Activated CD4-positive, CD25-positive, alpha-beta regulatory T cell treated with anti-CD3 and anti-CD28 coated beads, Interleukin-2, amount 50 U/mL, for 72 hours (primary cell): ENCODE measurements around the gene CCDC192.
"Not testable (repeated sequence)": the region's sequence is repeated elsewhere in the genome, so short reads cannot be mapped to it uniquely, and the experiment has no call there.

Source experiments
- DNase-seq: peaks from one replicate; pipeline ENCODE4 v3.0.0; 2021

The CCDC192 gene

DNA sequence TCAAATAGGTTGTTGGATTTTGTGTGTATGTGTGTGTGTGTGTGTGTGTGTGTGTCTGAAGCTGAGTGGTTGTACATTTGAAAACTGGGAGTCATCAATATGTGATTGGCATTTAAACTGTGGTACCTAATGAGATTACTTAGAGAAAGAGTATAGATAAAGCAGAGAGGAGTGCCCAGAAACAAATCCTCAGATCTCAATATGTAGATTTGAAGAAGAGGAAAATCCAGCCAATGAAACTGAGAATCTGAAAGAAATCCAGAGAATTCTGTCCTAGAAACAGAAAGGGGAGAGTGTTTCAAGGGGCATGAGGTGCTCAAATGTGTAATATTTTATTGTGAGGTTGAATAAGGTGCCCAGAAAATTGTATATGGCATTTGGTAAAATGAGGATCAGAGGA, 66.2 kb downstream of the CCDC192 start:
- no peak for DNase-seq

DNA sequence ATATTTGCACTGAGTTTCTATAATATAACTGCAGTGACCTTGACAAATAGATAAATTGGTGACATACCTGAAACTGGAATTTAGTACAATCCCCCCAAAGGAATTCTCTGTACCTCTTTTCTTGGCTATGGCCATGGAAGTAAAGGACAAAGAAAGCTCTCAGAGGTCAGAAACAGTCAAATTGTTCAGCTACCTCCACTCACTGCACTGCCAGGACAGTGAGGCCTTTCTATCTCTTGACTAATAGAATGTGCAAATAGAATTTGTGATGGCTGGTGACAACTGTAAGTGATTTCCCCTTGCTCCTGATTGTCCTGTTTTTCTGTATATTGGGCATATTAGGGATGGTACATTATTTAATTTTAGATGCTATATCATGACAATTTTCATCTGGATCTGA, 67.1 kb downstream of the CCDC192 start:
- DNase-seq, result no peak

DNA sequence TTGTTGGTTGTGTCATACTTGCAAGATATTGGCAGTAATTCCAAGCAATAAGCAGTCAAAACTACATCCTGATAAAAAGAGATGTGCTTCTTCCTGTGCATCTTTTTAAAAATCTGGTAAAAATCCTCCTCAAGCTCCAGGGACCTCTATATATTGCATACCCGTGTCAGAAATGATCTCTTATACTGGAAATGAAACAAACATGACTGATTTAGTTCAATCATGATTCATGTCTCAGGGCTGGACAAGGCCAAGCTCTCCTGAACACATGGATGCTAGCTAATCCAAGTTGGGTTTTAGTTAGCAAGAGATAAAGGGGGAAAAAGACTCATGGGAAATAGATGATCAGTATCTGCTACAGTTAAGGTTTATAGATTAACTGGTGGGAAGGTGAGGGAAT, 69.3 kb downstream of the CCDC192 start:
- DNase-seq, result no peak

DNA sequence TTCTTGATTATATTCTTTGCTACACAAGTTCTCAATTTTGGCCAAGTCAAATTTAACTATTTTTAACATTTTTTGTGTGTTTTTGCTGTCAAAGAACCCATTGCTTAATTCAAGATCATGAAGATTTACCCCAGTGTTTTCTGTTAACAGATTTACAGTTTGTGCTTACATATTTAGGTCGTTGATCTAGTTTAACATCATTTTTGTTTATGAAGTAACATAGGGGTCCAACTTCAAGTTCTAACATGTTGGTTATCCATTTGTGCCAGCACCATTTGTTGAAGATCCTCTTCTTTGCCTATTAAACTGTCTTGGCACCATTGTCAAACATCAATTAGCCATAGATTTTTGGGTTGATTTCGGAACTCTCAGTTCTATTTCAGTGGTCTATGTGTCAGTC, 71.0 kb downstream of the CCDC192 start:
- DNase-seq, result no peak

DNA sequence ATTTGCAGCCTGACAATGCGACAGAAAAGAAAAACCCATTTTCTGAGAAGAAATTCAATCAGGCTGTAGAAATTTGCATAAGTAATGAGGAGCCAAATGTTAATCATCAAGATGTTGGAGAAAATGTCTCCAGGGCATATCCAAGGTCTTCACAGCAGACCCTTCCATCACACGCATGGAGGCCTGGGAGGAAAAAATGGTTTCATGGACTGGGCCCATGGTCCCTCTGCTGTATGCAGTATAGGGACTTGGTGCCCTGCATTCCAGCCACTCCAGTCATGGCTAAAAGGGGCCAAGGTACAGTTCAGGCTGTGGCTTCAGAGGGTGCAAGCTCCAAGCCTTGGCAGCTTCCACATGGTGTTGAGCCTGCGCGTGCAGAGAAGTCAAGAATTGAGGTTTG, 73.3 kb downstream of the CCDC192 start:
- no peak for DNase-seq

DNA sequence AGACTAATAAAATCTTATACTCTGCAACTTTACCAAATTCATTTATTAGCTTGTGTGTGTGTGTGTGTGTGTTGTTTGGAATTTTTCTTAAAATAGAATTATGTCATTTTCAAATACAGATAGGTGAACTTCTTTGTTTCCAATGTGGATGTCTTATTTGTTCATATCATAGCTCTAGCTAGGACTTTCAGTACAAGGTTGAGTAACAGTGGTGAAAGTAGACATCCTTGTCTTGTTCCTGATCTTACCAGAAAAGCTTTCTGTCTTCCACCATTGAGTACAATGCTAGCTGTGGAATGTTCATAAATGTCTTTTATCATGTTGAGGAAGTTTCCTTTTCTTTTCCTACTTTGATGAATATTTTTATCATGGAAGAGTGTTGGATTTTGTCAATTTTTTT, 74.8 kb downstream of the CCDC192 start:
- no peak for DNase-seq

DNA sequence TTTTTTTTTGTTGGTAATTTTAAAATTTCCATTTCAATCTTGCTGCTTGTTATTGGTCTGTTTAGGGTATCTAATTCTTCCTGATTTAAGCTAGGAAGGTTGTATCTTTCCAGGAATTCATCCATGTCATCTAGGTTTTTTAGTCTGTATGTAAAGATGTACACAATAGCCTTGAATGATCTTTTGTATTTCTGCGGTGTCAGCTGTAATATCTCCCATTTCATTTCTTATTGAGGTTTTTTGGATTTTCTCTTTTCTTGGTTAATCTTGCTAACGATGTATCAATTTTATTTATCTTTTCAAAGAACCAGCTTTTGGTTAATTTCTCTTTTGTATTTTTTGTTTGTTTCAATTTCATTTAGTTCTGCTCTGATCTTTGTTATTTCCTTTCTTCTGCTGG, 79.3 kb downstream of the CCDC192 start:
- DNase-seq, result not testable (repeated sequence)

DNA sequence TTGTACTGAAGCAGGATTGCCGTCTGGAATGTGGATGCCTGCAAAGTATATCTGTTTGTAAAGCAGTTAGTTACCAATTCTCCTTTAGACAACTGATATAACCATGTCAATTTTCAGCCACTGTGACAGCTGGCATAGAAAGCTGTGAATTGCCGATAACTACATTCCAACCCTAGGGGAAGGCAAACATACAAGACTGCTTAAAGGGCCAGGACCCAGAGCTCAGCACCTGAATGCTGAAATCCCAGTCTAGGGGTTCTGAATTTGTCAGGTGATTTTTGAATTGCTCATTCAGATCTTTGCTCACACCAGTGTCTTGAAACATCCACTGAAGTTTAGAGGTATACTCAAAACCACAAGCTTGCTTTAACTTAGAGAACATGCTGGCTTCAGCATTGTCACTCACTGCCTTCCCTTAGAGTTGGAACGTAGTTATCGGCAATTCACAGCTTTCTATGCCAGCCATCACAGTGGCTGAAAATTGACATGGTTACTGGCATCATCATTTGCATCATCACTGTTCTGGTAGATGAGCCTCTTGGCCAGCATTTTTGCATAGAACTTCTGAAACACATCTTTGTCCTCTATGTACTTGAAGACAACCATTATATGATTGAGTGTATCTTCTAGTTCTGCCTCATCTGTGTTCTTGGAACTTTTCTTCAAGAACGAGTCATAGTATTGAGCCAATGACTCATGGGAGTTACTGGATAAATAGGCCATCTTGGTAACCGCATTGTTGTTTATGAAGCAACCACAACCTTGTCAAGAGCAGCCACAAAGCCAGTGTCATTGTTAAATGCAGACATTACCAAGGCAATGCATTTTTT, 82.1 kb downstream of the CCDC192 start:
- DNase-seq, result no peak

DNA sequence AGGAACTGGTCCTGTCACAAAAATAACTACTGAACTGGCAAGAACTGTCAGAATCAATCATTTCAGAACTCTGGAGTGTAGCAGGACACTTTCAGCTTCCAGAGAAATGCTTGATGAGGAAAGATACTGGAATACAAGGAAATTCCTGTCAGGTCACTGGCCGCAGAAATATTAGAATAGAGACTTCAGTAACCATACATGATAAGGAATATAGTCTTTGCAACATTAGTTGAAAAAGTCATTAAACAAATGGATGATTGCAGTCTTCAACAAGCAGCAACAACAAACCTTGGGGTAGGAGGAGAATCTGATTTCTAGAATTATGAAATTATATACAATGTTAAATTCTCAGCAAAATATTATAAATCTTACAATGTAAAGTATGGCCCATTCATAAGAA, 88.2 kb downstream of the CCDC192 start:
- DNase-seq, result no peak

DNA sequence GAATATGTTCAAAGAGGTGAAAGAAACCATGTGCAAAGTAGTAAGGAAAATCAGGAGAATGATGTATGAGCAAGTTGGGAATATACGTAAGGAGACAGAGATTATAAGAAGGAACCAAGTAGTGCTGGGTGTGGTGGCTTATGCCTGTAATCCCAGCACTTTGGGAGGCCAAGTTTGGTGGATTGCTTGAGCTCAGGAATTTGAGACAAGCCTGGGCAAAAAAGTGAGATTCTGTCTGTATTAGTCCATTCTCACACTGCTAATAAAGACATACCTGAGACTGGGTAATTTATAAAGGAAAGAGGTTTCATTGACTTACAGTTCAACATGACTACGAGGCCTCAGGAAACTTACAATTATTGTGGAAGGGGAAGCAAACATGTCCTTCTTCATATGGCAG, 88.7 kb downstream of the CCDC192 start:
- DNase-seq, result not testable (repeated sequence)

DNA sequence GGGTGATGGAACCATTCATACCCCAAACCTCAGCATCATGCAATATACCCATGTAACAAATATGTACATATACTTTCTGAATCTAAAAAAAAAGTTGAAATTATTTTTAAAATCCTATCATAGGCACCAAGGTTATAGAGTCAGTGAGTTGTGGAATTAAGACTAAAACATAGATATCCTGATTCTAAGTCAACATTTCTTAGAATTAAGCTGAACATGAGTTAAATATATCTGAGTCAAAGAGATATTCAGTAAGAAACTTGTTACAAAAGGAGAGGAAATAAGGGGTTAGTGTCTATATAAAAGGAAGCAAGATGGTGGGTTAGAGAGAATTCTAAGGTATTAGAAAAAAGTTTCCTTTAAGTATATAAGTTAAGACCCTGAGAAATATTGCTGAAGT, 89.9 kb downstream of the CCDC192 start:
- DNase-seq, result no peak

DNA sequence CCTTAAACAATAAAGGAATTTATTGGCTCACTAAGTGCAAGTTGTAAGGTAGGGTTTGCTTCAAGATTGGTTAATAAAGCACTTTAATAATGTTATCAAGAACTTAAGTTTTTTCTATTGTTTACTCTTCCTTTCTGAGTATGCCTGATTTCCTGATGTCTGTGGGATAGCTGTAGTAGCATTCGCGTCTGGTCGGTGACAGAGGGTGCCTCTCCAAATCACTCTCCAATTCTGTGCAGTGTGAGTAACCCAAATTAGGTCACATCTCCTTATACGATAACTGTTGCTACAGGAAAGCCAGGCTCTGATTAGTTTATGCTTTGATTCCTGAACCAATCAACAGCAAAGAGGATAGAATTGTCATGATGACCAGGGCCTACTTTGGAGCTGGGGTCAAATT, 90.7 kb downstream of the CCDC192 start:
- no peak for DNase-seq

DNA sequence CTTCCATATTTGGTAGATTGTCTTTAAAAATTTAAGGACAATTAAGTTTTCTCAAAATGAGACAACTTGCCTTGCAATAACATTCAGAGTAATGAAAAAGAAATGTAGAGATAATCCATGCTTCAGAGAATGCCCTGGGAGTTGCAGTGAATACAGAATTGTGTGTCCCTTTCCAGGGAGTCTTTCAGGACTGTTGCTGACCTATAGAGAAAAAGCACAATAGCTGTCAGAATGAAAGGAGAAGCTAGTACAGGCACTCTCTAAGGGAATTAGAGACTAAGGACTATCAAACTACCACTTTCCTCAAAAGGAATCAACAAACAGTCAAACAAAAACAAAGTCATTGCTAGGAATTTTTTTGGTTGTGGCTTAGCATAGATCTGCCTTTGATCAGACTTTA, 93.0 kb downstream of the CCDC192 start:
- DNase-seq, result no peak

DNA sequence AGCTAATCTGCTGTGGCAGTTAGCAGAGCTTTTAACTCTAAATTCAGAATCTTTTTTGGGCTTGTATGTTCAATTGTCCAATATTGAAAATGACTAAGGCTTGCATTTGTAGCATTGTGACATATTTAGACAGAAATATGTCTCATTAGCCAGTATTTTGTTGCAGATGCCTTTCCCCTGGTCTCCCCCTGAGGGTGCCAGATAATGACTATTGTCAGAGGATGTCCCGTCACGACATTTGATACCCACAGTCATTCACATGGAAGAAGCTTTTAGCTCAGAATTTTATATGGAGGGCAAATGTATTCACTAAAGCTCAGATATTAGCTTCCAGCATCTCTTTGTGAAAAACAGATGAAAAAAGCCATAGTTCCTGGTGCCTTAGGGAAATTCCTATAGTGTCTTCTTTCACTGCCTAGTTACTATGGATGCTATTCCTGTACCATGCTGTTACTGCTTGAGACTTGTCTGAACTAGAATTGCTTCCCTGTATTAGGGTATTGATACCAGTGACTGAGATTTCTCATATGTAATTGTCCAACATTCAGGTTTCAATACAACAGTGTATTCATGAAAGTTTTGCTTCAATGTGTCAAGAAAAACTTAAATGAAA, 96.2 kb downstream of the CCDC192 start:
- DNase-seq, result no peak

DNA sequence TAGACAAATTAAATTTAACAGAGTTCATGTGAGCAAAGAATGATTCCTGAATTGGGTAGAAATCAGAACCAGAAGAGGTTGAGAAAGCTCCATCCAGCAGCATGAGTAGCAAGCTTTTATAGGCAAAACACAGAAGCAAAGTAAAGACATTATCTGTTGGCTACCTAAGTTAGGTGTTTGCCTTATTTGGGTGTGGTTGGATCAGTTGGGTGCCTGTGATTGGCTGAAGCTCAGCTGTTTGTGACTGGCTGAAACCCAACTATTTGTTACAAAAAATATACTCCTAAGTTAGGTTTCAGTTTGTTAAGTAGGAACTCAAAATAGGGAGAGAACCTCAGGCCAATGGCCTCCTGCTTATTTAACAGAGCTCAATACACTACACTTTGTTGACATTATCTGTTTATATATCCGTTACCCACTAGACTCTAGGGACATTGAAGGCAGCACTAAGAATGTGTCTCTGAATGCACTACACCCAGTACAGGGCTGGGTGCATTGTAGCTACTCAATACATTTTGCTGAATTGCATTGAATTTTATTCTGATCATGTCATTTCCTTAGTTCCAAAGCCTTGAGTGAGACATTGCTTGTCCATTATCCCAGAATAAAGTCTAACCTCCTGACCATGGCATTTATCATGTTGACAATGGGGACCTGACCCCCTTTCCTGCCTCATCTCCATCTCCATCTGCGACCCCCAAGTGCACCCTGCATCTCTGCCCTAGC, 98.7 kb downstream of the CCDC192 start:
- no peak for DNase-seq

DNA sequence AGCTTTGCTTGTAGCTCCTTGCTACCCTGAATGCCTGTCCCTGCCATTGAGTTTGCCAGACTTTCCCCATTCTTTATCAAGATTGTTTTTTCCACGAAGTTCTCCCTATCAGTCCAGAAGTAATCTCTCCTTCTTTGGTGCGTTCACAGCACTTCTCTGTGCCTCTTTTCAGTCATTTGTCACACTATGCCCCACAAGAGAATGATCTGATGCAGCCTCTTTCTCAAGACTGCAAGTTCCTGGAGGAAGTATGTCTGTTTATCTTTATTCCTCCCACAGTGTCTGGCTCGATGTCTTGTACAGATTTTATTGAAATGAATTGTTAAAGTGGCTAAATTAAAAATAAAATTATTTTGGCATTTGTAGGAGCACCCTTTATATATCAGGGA, 99.3 kb downstream of the CCDC192 start:
- DNase-seq, result no peak

DNA sequence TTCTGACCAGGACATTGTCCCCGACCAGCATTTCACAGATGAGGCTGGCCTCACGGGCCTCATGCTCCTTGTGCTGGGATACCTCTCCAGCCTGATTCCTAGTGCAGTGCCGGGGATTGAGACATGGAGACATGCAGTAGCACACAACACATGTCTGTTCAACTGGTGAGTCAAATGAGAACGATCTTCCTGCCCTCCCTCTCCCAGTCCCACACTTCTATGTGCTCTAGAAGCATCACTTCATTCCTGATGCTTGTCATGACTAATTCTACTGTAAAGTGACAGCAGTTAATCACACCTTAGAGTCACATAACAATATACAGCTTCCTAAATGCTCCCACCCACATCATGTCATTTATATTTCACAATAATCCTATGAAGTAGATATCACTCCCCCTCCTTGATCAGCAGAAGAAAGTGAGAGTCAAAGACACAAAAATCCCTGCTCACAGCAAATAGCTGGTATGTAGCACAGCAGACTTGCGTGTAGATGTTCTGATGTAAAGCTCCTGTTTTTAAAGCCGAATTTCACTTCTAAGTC, 101.8 kb downstream of the CCDC192 start:
- DNase-seq, result no peak

DNA sequence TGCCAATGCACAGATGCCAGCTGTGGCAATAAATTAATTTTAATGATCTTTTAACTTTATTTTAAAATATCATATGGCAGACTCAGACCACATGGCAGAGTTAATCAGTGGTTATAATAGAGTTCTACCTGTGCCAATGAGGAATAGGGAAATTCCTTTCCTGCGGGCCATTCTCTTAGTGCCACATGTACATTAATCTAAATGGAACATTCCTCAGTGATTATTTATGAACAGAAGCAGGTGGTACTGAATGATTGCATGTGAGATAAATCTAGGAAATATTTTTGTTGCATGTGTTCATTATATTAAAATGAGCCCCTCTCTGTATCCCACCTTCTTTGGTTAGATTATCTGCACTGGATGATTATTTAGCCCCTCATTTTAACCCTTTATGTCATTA, 102.3 kb downstream of the CCDC192 start:
- DNase-seq, result no peak

DNA sequence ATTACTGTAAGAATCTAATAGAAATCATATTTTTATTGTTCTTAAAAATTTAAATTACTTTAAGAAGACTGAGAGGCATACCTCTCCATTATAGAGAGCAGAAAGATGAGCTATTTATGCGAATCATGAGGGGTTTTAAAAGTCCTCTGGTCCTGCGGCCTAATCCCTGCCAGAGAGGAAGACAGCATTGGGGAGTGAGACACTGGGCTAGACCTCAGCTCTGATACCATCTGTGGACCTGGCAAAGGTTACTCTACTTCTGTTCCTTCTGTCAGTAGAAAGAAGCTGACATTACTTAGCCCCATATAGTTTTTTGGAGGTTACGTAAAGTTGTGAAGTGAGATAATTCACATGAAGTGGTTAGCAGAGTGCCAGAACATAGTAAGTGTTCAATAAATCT, 103.6 kb downstream of the CCDC192 start:
- DNase-seq, result no peak

DNA sequence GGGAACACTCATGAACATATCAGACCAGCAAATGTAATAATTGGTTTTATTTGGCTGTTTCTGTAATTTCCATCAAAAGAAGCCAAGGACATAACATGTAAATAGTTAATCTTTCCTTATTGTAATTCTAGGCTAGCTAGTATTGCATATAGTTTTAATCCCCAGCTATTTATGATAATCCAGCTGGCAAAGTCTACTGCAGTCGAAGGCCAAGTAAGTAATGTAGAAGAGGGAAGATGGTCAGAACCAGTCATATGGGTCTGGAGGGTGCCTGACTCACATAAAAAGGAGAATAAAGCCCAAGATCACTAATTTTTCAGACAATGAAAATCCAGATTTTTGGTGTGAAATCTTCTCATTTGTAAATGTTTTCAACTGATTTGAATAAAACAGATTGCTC, 106.3 kb downstream of the CCDC192 start:
- no peak for DNase-seq

DNA sequence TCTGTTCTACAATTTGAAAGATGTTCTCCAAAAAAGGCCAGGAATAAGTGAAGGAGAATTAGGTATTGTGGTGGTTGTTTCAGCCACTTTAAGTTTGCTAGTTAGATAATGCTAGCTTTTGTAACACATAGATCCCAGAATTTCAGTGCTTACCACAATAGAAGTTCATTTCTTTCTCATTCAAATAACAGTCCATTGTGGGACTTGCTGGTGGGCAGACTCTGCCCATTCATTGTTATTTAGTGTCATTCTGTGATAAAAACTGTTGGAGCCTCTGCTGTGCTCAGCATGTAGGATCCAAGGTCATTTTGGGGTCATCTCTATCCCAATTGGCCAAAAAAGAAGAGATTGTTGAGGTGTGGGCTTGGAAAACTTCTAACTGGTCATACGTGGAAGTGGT, 106.8 kb downstream of the CCDC192 start:
- DNase-seq, result no peak

DNA sequence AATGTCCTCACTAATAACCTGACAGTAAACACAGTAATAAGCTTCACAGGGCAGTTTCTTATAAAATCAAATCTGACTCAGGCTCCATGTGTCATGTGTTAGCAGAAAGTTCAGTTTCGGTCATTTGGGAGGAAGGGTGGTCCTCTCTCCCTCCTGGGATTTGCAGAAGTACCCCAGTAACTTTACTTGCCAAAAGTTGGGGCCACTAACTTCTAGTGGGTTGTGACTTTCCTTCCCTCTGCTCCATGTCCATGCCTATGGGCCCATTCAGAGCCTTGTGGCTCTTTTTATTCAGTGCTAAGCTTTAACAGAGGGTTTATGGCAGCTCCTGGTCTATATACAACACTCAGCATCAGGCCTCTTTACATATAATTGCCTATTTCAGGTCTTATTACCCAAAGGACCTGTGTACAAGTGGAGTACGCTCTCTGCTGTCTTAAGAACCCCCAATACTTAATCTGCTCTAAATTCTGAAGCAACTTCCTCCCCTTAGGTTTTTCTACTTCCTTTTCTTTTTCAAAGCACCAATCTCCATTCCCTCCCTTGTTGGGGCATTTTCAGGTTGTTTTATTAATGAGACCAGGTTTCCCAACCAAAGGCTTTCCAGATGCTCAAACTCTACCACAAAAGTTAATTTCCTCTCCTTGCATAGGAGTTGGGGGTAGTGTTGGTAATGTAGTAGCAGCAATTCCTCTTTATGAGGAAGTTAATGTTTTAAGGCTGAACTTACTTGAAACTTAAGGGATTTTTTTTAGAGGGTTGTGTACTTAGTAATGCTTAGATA, 107.7 kb downstream of the CCDC192 start:
- no peak for DNase-seq

DNA sequence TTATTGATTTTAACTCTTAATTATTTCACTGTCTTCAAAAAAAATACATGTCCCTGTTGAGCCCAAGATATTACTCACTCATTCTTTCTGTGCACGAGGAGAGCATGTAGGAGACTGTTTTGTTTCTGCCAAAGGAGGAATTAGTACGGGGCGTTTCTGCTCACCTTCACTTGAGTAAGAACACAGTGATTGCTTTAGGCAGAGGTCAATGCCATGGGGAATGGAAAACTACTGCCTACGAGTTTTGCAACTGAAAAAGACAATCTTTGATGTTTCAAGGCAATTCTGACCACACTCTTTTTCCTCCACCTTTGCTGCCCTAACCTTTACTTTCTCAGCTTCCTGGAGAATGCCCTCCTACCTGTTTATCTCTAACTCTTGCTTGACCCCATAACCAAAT, 109.4 kb downstream of the CCDC192 start:
- DNase-seq, result no peak
